SU-DHL-6 (cell line): ENCODE data around the gene DNAJB14.

Source experiments
- H2AFZ ChIP-seq: fragments of 200-600 bp; sonication (generic); 2 replicates; pipeline ENCODE4 v1.6.1; 2014; ENCODE audit warnings: low read depth, mild to moderate bottlenecking, moderate library complexity, mixed read lengths, antibody characterized with exemption, low read length; ENCODE audit not compliant: severe bottlenecking
- H3F3A ChIP-seq: fragments of 200-600 bp; shearing (Covaris generic); 2 replicates; pipeline ENCODE4 v1.6.0; 2016; ENCODE audit warnings: antibody characterized with exemption, mild to moderate bottlenecking; ENCODE audit not compliant: insufficient read depth
- H3K27ac ChIP-seq: fragments of 200-600 bp; sonication (generic); 2 replicates; pipeline ENCODE4 v1.5.1; 2016; ENCODE audit warnings: low read depth, mild to moderate bottlenecking, low read length, moderate library complexity, mixed read lengths
- H3K27me3 ChIP-seq: fragments of 200-600 bp; sonication (generic), shearing (Covaris generic); 2 replicates; pipeline ENCODE4 v1.6.0; 2014; ENCODE audit warnings: mild to moderate bottlenecking, low read length
- H3K36me3 ChIP-seq: fragments of 200-600 bp; sonication (generic); 2 replicates; pipeline ENCODE4 v1.6.1; 2014; ENCODE audit warnings: mild to moderate bottlenecking, low read length, mixed read lengths
- H3K4me2 ChIP-seq: fragments of 300-600, 200-600 bp; shearing (Covaris generic), sonication (generic); 2 replicates; pipeline ENCODE4 v1.6.0; 2014; ENCODE audit warnings: low read length, low read depth, mild to moderate bottlenecking; ENCODE audit not compliant: poor library complexity, severe bottlenecking
- H3K4me3 ChIP-seq: fragments of 200-600 bp; sonication (generic); 2 replicates; pipeline ENCODE4 v1.5.1; 2014; ENCODE audit warnings: antibody characterized with exemption, low read length, mild to moderate bottlenecking, mixed read lengths; ENCODE audit not compliant: insufficient read depth, poor library complexity, severe bottlenecking
- H3K79me2 ChIP-seq: fragments of 200-600 bp; sonication (generic); 2 replicates; pipeline ENCODE4 v1.6.1; 2014; ENCODE audit warnings: mild to moderate bottlenecking, low read length, moderate library complexity; ENCODE audit not compliant: insufficient read depth
- H3K9ac ChIP-seq: fragments of 200-600 bp; sonication (generic); 2 replicates; pipeline ENCODE4 v1.7.0; 2014; ENCODE audit warnings: mild to moderate bottlenecking, low read length
- H3K9me2 ChIP-seq: fragments of 200-600 bp; sonication (generic); replicated peaks from 2 replicates; pipeline ENCODE4 v1.6.1; 2014; ENCODE audit warnings: low read length; ENCODE audit not compliant: insufficient read depth
- H3K9me3 ChIP-seq: fragments of 200-600 bp; sonication (generic); 2 replicates; pipeline ENCODE4 v1.6.1; 2014; ENCODE audit warnings: low read length, mixed read lengths; ENCODE audit not compliant: insufficient read depth
- H4K20me1 ChIP-seq: fragments of 200-600 bp; sonication (generic); 2 replicates; pipeline ENCODE4 v1.6.1; 2014; ENCODE audit warnings: low read depth, mild to moderate bottlenecking, antibody characterized with exemption, low read length, moderate library complexity, mixed read lengths
- CTCF ChIP-seq: fragments of 200-600 bp; sonication (generic); IDR thresholded peaks from one replicate; pipeline ENCODE4 v1.5.1; 2017; ENCODE audit warnings: antibody characterized with exemption, mild to moderate bottlenecking, low read length, moderate library complexity; ENCODE audit not compliant: insufficient read depth, poor library complexity, severe bottlenecking
- EZH2phosphoT487 ChIP-seq: fragments of 200-600 bp; sonication (generic), shearing (Covaris generic); conservative IDR thresholded peaks from 2 replicates; pipeline ENCODE4 v1.6.1; 2018; ENCODE audit warnings: mild to moderate bottlenecking, antibody characterized with exemption, low read length, moderate library complexity, mixed read lengths

Gene DNAJB14

GRCh38 chr4:99986792-99987191, 40.4 kb upstream of the DNAJB14 start:
- Histone ChIP-seq H3K27me3 (no peaks in the 10 kb centered on the region), H3K9me2 (no peaks in the 10 kb centered on the region), H3F3A (no peaks in the 10 kb centered on the region), H4K20me1 (no peaks in the 10 kb centered on the region), H3K9me3 (no peaks in the 10 kb centered on the region), H3K4me2 (no peak overlapping the region), H3K9ac (no peak overlapping the region), H3K36me3 (no peaks in the 10 kb centered on the region), H2AFZ (no peak overlapping the region), H3K79me2 (no peaks in the 10 kb centered on the region), H3K27ac (no peak overlapping the region), H3K4me3 (no peak overlapping the region)
- TF ChIP-seq CTCF (no peak), EZH2phosphoT487 (no peak)

GRCh38 chr4:99983289-99983943, 37.0 kb upstream of the DNAJB14 start:
- no peak overlapping the region for H3K4me3 ChIP-seq
- no peak for TF ChIP-seq CTCF
- TF ChIP-seq EZH2phosphoT487: no peak
- H3K4me2 ChIP-seq: no peak overlapping the region
- H3F3A ChIP-seq: no peaks in the 10 kb centered on the region
- H3K9me3 ChIP-seq: no peaks in the 10 kb centered on the region
- H3K27ac ChIP-seq: no peak overlapping the region
- no peak overlapping the region for H3K9ac ChIP-seq
- no peaks in the 10 kb centered on the region for H4K20me1 ChIP-seq
- H3K27me3 ChIP-seq: no peaks in the 10 kb centered on the region
- H2AFZ ChIP-seq: no peak overlapping the region
- no peaks in the 10 kb centered on the region for H3K79me2 ChIP-seq
- H3K36me3 ChIP-seq: no peaks in the 10 kb centered on the region
- no peaks in the 10 kb centered on the region for H3K9me2 ChIP-seq

GRCh38 chr4:99979872-99980271, 33.5 kb upstream of the DNAJB14 start:
- Histone ChIP-seq H3K36me3 (no peaks in the 10 kb centered on the region), H3K27ac (no peak overlapping the region), H3K4me3 (no peak overlapping the region), H3F3A (no peaks in the 10 kb centered on the region), H3K9ac (no peak overlapping the region), H2AFZ (no peak overlapping the region), H4K20me1 (no peaks in the 10 kb centered on the region), H3K27me3 (no peaks in the 10 kb centered on the region), H3K79me2 (no peaks in the 10 kb centered on the region), H3K9me2 (no peaks in the 10 kb centered on the region), H3K9me3 (no peaks in the 10 kb centered on the region), H3K4me2 (no peak overlapping the region)
- TF ChIP-seq CTCF (no peak), EZH2phosphoT487 (no peak)
